HepG2 (cell line): Measurements from ENCODE around the gene MAFF. TPM values are rescaled to one million over a fixed set of nuclear protein-coding genes. Genes with fewer than 3 reads are reported as not detected.

ENCODE experiments used
- ATAD3A ChIP-seq: sonication (generic); formaldehyde crosslinking; IDR thresholded peaks from 2 replicates; pipeline ENCODE4 v1.4.0; 2020; ENCODE audit warnings: missing genetic modification reagents
- DPF2 ChIP-seq: sonication (generic); formaldehyde crosslinking; IDR thresholded peaks from 2 replicates; pipeline ENCODE4 v1.4.0; 2020; ENCODE audit warnings: mild to moderate bottlenecking, low read depth, missing genetic modification reagents, borderline replicate concordance
- EHMT2 ChIP-seq: fragments of 200-600 bp; sonication (generic); IDR thresholded peaks from 2 replicates; pipeline ENCODE4 v1.7.0; 2017; ENCODE audit warnings: antibody characterized with exemption, low read depth, low read length, borderline replicate concordance
- FOXP1 ChIP-seq, 2 experiments: fragments of 450-650 bp in 1 of 2; IDR thresholded peaks; 2 replicates each; pipeline ENCODE4 v1.6.1; 2017 to 2018; ENCODE audit warnings: antibody characterized with exemption in 1 of 2
- NAIF1 ChIP-seq: sonication (generic); formaldehyde crosslinking; IDR thresholded peaks from 2 replicates; pipeline ENCODE4 v1.5.0; 2020; ENCODE audit warnings: mild to moderate bottlenecking, missing genetic modification reagents, borderline replicate concordance
- NFIC ChIP-seq: IDR thresholded peaks from 2 replicates; pipeline ENCODE4 v1.6.1; 2012; ENCODE audit warnings: mild to moderate bottlenecking, low read length, inconsistent platforms
- NR2F6 ChIP-seq, 2 experiments: IDR thresholded peaks; 2 replicates each; pipeline ENCODE4 v1.6.1; 2016; ENCODE audit warnings: antibody characterized with exemption in 1 of 2, mild to moderate bottlenecking in 1 of 2
- REPIN1 ChIP-seq: sonication (generic); formaldehyde crosslinking; IDR thresholded peaks from 2 replicates; pipeline ENCODE4 v1.8.0; 2022; ENCODE audit warnings: missing genetic modification reagents, low read depth, mild to moderate bottlenecking, borderline replicate concordance
- SNAI1 ChIP-seq: sonication (generic); formaldehyde crosslinking; IDR thresholded peaks from 2 replicates; pipeline ENCODE4 v1.5.0; 2020; ENCODE audit warnings: mild to moderate bottlenecking, missing genetic modification reagents, borderline replicate concordance
- SNAPC4 ChIP-seq: sonication (generic); formaldehyde crosslinking; IDR thresholded peaks from 2 replicates; pipeline ENCODE4 v1.4.0; 2020; ENCODE audit warnings: mild to moderate bottlenecking, missing genetic modification reagents
- XBP1 ChIP-seq: sonication (generic); formaldehyde crosslinking; IDR thresholded peaks from 2 replicates; pipeline ENCODE4 v1.5.0; 2020; ENCODE audit warnings: missing genetic modification reagents
- ZFX ChIP-seq: sonication (generic); formaldehyde crosslinking; IDR thresholded peaks from 2 replicates; pipeline ENCODE4 v1.4.0; 2020; ENCODE audit warnings: mild to moderate bottlenecking, low read depth, missing genetic modification reagents, moderate library complexity
- ZNF121 ChIP-seq: sonication (generic); formaldehyde crosslinking; IDR thresholded peaks from 2 replicates; pipeline ENCODE4 v1.5.0; 2020; ENCODE audit warnings: mild to moderate bottlenecking, missing genetic modification reagents
- ZNF143 ChIP-seq: sonication (generic); formaldehyde crosslinking; IDR thresholded peaks from 2 replicates; pipeline ENCODE4 v1.4.0; 2020; ENCODE audit warnings: missing genetic modification reagents
- ZNF17 ChIP-seq: sonication (generic); formaldehyde crosslinking; IDR thresholded peaks from 2 replicates; pipeline ENCODE4 v1.5.0; 2020; ENCODE audit warnings: mild to moderate bottlenecking, missing genetic modification reagents
- ZNF253 ChIP-seq: sonication (generic); formaldehyde crosslinking; IDR thresholded peaks from 2 replicates; pipeline ENCODE4 v1.8.0; 2022; ENCODE audit warnings: mild to moderate bottlenecking, missing genetic modification reagents, borderline replicate concordance
- ZNF276 ChIP-seq: sonication (generic); formaldehyde crosslinking; IDR thresholded peaks from 2 replicates; pipeline ENCODE4 v1.4.0; 2020; ENCODE audit warnings: mild to moderate bottlenecking, low read depth, missing genetic modification reagents
- ZNF777 ChIP-seq: sonication (generic); formaldehyde crosslinking; IDR thresholded peaks from 2 replicates; pipeline ENCODE4 v1.4.0; 2020; ENCODE audit warnings: missing genetic modification reagents
- polyA plus RNA-seq, 8 experiments: library from polyadenylated mRNA; depleted of rRNA in 3 of 8; stranded (reverse) in 7 of 8; unstranded in 1 of 8; fragments of >200 nt; fragmentation: Illumina TruSeq in 4 of 8; extraction: Trizol in 4 of 8; gene quantifications; 2 replicates each; pipeline versions ENCODE4 v1.2.1 to v1.2.3, GENCODE V29; 2011 to 2016; ENCODE audit warnings: low read depth in 4 of 8, missing spikeins in 1 of 8, mixed read lengths in 1 of 8; ENCODE audit not compliant: insufficient read depth in 1 of 8
- total RNA-seq, 5 experiments: library from RNA; depleted of rRNA; stranded (reverse); fragments of >200 nt; fragmentation: Illumina TruSeq; extraction: Trizol; gene quantifications; 2 replicates each; pipeline ENCODE4 v1.2.3, GENCODE V29; 2016; ENCODE audit warnings: low read depth in 1 of 5
- TF ChIP-seq, protein P1 (sequence below): conservative IDR thresholded peaks from 2 replicates; pipeline ENCODE4 v1.6.1; 2018; ENCODE audit warnings: missing genetic modification reagents
- TF ChIP-seq, protein P2 (sequence below): IDR thresholded peaks from 2 replicates; pipeline ENCODE4 v1.6.1; 2016; ENCODE audit warnings: missing compliant biosample characterization, missing genetic modification reagents, borderline replicate concordance

The MAFF gene
- total and polyA plus RNA-seq, 2 of the 13 experiments (the other 11 are each of a cell fraction or from before 2014, with no cell fraction given): 5.4 to 14.3 TPM

DNA sequence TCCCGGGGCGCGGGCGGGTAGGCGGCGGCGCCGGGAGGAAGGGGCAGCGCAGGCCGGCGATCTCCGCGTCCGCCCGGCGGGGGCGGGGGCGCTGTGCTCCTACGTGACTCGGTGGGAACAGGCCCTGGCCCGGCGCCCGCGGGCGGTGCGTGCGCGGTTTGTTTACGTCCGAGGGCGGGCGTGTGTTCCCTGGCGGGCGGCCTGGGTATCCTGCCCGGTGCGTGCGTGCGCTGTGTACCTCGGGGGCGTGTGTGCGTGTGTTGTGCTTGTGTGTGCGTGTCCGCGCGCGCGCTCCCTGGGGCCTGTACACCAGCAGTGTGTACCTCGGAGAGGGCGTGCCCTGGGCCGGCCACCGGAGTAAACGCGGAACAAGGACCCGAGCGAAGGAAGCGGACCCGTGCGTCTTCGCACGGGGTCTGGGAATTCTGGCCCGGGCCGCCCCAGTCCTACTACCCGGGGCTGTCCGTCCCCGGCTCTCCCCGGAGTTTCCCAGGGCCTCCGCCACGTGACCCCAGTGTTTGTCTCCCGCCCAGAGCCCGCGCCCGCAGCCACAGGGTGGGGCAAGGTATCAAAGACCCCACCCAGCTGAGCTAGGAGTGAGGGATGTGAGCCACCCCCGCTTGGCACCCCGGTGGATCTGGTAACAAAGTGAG lies 769 bp downstream of the MAFF start (continued):
- TF ChIP-seq, protein P1, sequence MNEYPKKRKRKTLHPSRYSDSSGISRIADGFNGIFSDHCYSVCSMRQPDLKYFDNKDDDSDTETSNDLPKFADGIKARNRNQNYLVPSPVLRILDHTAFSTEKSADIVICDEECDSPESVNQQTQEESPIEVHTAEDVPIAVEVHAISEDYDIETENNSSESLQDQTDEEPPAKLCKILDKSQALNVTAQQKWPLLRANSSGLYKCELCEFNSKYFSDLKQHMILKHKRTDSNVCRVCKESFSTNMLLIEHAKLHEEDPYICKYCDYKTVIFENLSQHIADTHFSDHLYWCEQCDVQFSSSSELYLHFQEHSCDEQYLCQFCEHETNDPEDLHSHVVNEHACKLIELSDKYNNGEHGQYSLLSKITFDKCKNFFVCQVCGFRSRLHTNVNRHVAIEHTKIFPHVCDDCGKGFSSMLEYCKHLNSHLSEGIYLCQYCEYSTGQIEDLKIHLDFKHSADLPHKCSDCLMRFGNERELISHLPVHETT: no peak
- TF ChIP-seq XBP1 (CRISPR knock-in tag) (no peak), DPF2 (CRISPR knock-in tag) (peak; percentile 17; the same call in 1 of the 2 replicates), ZFX (peak; percentile 74), ATAD3A (CRISPR knock-in tag) (no peak), REPIN1 (0 out of 2 replicates have a peak, but pooled peaks have one; percentile 19), ZNF143 (CRISPR knock-in tag) (0 out of 2 replicates have a peak, but pooled peaks have one; percentile 17), NFIC (no peak), ZNF253 (CRISPR knock-in tag) (no peak), SNAI1 (CRISPR knock-in tag) (0 out of 2 replicates have a peak, but pooled peaks have one; percentile 58), ZNF777 (CRISPR knock-in tag) (peak; percentile 90), SNAPC4 (peak; percentile 66; the same call in 1 of the 2 replicates), EHMT2 (no peak), ZNF121 (CRISPR knock-in tag) (peak; percentile 34; the same call in 1 of the 2 replicates), ZNF17 (CRISPR knock-in tag) (0 out of 2 replicates have a peak, but pooled peaks have one; percentile 22), NAIF1 (CRISPR knock-in tag) (peak; percentile 56; the same call in 1 of the 2 replicates), FOXP1 (IDR thresholded peaks at IDR 0.05) (no peak), FOXP1 (CRISPR knock-in tag; IDR thresholded peaks at IDR 0.05) (peak; percentile 43; the same call in 1 of the 2 replicates), NR2F6 (IDR thresholded peaks at IDR 0.05) (no peak), NR2F6 (CRISPR knock-in tag; IDR thresholded peaks at IDR 0.05) (peak; percentile 11; the same call in 1 of the 2 replicates), ZNF276 (CRISPR knock-in tag) (no peak)
- TF ChIP-seq, protein P2, sequence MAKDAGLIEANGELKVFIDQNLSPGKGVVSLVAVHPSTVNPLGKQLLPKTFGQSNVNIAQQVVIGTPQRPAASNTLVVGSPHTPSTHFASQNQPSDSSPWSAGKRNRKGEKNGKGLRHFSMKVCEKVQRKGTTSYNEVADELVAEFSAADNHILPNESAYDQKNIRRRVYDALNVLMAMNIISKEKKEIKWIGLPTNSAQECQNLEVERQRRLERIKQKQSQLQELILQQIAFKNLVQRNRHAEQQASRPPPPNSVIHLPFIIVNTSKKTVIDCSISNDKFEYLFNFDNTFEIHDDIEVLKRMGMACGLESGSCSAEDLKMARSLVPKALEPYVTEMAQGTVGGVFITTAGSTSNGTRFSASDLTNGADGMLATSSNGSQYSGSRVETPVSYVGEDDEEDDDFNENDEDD: 0 out of 2 replicates have a peak, but pooled peaks have one; percentile 11
